Activated CD8-positive, alpha-beta memory T cell treated with anti-CD3 and anti-CD28 coated beads, Interleukin-2, amount 10 ng/mL, durations not matched to agents 7 days and 5 days (primary cell): Measurements from ENCODE around the gene BACH2. TPM values are rescaled to one million over a fixed set of nuclear protein-coding genes. Genes with fewer than 3 reads are reported as not detected.
A peak's percentile ranks its signal among the peaks of the same experiment; 100 is the strongest.
"Not testable (repeated sequence)": the region's sequence is repeated elsewhere in the genome, so short reads cannot be mapped to it uniquely, and the experiment has no call there.

Experiments
- ATAC-seq: fragments of 150-1000 bp; cut with Tn5 transposase; one replicate; pipeline ENCODE4 v1.10.0; 2021; ENCODE audit warnings: moderate library complexity
- CTCF ChIA-PET: fragments of 350-600 bp; sonication (Branson Sonifier 250); formaldehyde crosslinking; loops from one replicate; lab custom pipeline; 2021; ENCODE audit warnings: antibody characterized with exemption; lab: Charles Lee
- DNase-seq: peaks from one replicate; pipeline ENCODE4 v3.0.0-alpha.2; 2020
- H3K27ac Mint-ChIP-seq: one replicate; pipeline ENCODE4 v1.8.0; 2021; ENCODE audit warnings: mild to moderate bottlenecking, mixed read lengths
- H3K27me3 Mint-ChIP-seq: one replicate; pipeline ENCODE4 v1.8.0; 2021; ENCODE audit warnings: mixed read lengths
- H3K36me3 Mint-ChIP-seq: one replicate; pipeline ENCODE4 v1.8.0; 2021; ENCODE audit warnings: mild to moderate bottlenecking, mixed read lengths
- H3K4me1 Mint-ChIP-seq: one replicate; pipeline ENCODE4 v1.8.0; 2021; ENCODE audit warnings: mixed read lengths
- H3K4me3 Mint-ChIP-seq: one replicate; pipeline ENCODE4 v1.8.0; 2021; ENCODE audit warnings: mild to moderate bottlenecking, moderate library complexity, mixed read lengths
- H3K9me3 Mint-ChIP-seq: one replicate; pipeline ENCODE4 v1.8.0; 2022; ENCODE audit warnings: low read depth, mixed read lengths
- total RNA-seq, 2 experiments: library from RNA; stranded (reverse); gene quantifications; one replicate each; pipeline ENCODE4 v1.2.3, GENCODE V29; 2021

The BACH2 gene
- total RNA-seq, 2 experiments from 2014 or later: 21.5 to 22.6 TPM

DNA sequence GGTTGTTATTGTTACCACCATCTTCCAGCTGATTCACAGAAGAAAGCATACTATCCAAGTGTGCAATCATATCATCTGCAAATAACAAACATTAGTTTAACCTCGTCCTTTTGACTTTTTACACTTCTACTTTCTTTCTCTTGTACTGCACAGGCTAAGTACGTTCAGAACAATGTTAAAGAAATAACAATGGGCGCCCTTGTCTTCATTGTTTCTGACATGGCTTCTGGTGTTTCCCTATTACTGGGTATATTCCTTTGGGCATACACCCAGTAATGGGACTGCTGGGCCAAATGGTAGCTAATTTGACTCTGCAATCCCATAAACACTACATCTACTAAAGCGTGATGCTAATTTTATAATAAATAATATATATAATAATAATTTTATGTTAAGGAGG, 255.7 kb downstream of the BACH2 start:
- peaks cover 18% of the 10 kb centered on the region for H3K4me1 Mint-ChIP-seq
- peaks cover 9% of the 10 kb centered on the region for H3K36me3 Mint-ChIP-seq
- no peak overlapping the region for H3K4me3 Mint-ChIP-seq
- ATAC-seq: no peak
- no peaks in the 10 kb centered on the region for H3K9me3 Mint-ChIP-seq
- DNase-seq: no peak
- CTCF ChIA-PET: no interaction called here
- H3K27me3 Mint-ChIP-seq: no peaks in the 10 kb centered on the region
- H3K27ac Mint-ChIP-seq: no peak overlapping the region

DNA sequence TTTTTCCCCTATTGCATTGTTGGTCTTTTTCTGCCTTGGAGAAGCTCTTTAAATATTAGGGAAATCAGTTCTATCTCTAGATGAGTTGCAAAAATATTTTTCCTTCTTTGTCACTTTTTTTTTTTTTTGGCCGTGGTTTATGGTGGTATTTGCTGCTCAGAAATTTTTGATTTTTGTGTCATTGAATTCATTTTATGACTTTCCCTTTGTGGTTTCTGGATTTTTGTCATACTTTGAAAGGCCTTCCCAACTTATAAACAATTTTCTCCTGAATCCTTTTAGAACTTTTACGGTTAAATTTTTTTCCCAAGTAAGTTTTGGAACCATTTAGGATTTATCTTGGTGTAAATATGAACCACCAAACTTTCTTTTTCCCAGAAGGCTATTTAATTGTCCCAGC, 256.7 kb downstream of the BACH2 start:
- Mint-ChIP-seq H3K36me3 (peaks cover 11% of the 10 kb centered on the region), H3K4me1 (peaks cover 20% of the 10 kb centered on the region), H3K4me3 (no peak overlapping the region), H3K9me3 (no peaks in the 10 kb centered on the region), H3K27me3 (no peaks in the 10 kb centered on the region), H3K27ac (no peak overlapping the region)
- ATAC-seq (no peak), DNase-seq (no peak)
- CTCF ChIA-PET: no interaction called here

DNA sequence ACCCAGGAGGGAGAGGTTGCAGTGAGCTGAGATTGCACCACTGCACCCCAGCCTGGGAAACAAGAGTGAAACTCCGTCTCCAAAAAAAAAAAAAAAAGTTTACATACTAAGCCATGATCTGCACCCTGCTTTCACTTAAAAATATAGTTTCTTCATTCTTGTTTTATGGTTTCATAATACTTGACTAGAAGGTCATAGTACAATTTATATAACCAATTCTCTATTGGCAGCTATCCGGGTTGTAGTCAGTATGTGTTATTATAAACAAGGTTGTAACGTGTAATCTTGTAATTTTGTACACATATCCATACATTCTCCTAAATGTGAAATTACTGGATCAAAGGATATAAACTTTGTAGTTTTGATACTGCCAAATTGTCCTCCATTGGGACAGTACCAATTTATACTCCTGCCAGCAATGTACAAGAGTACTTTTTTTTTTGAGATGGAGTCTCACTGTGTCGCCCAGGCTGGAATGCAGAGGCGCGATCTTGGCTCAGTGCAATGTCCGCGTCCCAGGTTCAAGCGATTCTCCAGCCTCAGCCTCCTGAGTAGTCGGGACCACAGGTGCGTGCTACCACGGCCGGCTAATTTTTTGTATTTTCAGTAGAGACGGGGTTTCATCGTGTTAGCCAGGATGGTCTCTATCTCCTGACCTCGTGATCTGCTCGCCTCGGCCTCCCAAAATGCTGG, 257.5 kb downstream of the BACH2 start:
- ATAC-seq (no peak), DNase-seq (no peak)
- Mint-ChIP-seq H3K4me1 (peaks cover 20% of the 10 kb centered on the region), H3K27ac (no peak overlapping the region), H3K27me3 (no peaks in the 10 kb centered on the region), H3K4me3 (no peak overlapping the region), H3K36me3 (peaks cover 11% of the 10 kb centered on the region), H3K9me3 (no peaks in the 10 kb centered on the region)
- CTCF ChIA-PET: no interaction called here

DNA sequence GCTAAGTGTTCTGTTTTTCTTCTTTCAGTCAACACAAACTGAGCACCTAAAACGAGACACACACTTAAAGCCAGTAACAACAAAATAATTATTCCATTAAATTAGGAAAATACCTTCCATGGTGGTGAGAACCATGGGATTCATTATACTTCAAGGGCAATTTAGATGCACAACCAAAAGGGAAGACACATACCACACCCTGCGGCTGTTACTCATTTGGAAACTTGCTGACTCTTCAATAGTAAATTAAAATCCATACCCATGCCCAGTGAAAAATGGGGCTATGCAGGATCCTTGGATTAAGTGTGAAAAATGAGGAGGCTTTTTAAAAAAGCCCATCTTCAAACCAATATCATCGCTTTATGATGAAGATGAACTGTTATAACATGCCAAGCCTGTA, 259.7 kb downstream of the BACH2 start:
- CTCF ChIA-PET: no interaction called here
- H3K27ac Mint-ChIP-seq: no peak overlapping the region
- ATAC-seq (no peak), DNase-seq (no peak)
- H3K27me3 Mint-ChIP-seq: no peaks in the 10 kb centered on the region
- peaks cover 20% of the 10 kb centered on the region for H3K4me1 Mint-ChIP-seq
- peaks cover 18% of the 10 kb centered on the region for H3K36me3 Mint-ChIP-seq
- H3K9me3 Mint-ChIP-seq: no peaks in the 10 kb centered on the region
- H3K4me3 Mint-ChIP-seq: no peak overlapping the region

DNA sequence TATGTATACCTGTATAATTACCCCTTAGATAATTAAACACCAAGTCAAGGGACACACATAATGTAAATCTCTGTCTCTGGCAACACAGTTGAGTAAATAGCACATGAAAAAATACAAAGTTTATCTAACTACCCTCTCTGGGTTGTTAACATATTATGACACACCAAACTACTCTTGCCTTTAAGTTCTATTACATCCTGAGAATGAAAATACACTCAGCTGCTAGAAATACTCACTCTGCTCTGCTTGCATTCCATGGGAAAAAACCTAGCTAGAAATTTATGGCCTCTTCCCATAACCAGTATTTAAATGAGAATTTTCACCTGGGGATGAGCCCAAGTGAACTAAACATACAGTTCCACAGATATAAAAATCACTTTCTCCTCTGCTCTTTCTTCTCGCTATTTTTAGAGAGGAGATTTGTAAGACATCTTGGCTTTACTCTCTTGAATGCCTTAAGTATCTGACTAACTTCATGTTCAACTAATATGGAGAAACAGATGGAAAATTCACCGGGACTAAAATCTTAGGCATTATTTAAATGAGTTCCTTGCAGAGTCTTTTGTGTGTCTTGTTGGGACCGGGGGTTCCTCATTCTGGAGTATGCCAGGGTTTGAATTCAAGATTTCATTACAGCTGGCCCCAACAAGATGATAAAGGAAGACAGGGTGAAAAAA, 261.5 kb downstream of the BACH2 start:
- H3K9me3 Mint-ChIP-seq: no peaks in the 10 kb centered on the region
- ATAC-seq (no peak), DNase-seq (no peak)
- peaks cover 22% of the 10 kb centered on the region for H3K4me1 Mint-ChIP-seq
- H3K4me3 Mint-ChIP-seq: no peak overlapping the region
- CTCF ChIA-PET: interaction anchor here (1.6 kb wide), 1 partner anchor 11 kb away, joined by 4 read pairs; no protein-coding TSS in a partner anchor
- H3K27ac Mint-ChIP-seq: no peak overlapping the region
- peaks cover 19% of the 10 kb centered on the region for H3K36me3 Mint-ChIP-seq
- no peaks in the 10 kb centered on the region for H3K27me3 Mint-ChIP-seq

DNA sequence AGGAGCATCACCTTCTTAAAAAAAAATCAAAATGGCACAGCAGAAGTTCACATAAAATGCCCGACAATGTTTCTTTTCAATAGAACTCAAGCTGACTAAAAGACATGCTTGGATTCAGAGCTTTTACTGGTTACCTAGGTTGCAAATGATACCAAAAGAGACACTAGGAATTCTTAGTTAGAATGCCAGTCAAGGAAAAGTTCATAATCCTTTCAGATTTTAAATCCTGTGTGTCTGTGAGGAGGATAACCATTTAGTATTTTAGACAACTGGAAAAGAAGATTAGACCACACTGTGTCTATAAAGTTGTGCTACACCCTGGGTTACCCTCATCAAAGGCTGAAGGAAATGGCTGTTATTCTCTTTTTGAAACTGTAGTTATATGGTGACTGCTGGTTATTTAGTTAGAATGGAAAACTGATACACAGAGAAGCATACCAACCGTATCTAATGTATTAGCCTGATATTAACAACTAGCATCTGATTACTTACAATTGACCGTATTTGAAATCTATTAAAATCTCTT, 262.8 kb downstream of the BACH2 start:
- ATAC-seq: no peak
- Mint-ChIP-seq H3K4me1 (peaks cover 36% of the 10 kb centered on the region), H3K27me3 (no peaks in the 10 kb centered on the region), H3K4me3 (no peak overlapping the region), H3K9me3 (no peaks in the 10 kb centered on the region), H3K36me3 (peaks cover 20% of the 10 kb centered on the region), H3K27ac (no peak overlapping the region)
- no peak for DNase-seq
- CTCF ChIA-PET: interaction anchor here (1.6 kb wide), 1 partner anchor 12 kb away, joined by 4 read pairs; no protein-coding TSS in a partner anchor

DNA sequence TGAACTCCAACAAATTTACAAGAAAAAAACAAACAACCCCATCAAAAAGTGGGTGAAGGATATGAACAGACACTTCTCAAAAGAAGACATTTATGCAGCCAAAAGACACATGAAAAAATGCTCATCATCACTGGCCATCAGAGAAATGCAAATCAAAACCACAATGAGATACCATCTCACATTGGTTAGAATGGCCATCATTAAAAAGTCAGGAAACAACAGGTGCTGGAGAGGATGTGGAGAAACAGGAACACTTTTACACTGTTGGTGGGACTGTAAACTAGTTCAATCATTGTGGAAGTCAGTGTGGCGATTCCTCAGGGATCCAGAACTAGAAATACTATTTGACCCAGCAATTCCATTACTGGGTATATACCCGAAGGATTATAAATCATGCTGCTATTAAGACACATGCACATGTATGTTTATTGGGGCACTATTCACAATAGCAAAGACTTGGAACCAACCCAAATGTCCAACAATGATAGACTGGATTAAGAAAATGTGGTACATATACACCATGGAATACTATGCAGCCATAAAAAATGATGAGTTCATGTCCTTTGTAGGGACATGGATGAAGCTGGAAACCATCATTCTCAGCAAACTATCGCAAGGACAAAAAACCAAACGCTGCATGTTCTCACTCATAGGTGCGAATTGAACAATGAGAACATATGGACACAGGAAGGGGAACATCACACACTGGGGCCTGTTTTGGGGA, 264.0 kb downstream of the BACH2 start:
- H3K9me3 Mint-ChIP-seq, H3K27ac Mint-ChIP-seq, CTCF ChIA-PET, H3K4me3 Mint-ChIP-seq, H3K27me3 Mint-ChIP-seq, ATAC-seq, DNase-seq: not testable (repeated sequence)
- Mint-ChIP-seq H3K36me3 (peaks cover 17% of the 10 kb centered on the region), H3K4me1 (peaks cover 46% of the 10 kb centered on the region)

DNA sequence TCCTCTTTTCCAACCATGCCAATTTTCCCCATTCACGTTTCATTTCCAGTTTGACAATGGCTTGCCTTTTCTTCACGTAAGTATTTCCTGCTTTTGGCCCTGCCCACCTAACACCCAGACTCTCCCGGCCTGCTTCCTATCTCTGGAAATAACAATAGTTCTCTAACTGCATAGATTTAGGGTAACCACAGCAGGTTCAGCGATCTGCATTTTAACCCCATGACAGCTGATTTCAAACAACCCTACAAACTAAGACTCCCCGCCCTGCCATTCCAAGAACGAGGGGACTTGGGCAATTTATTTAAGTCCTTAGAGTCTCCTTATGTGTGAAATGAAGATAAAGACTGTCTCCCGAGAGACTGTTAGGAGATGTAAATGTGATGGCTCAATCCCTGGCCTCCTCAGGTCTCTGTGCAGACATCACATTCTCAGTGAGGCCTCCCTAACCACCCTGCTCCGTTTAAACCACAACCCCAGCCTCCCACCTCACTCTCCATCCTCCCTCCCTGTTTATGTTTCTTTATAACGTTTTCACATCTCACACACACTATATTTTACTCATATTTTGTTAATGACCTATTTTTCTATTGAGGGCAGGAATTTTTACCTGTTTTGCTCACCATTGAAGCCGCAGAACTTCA, 267.5 kb downstream of the BACH2 start:
- H3K9me3 Mint-ChIP-seq: no peaks in the 10 kb centered on the region
- ATAC-seq (peak; percentile 21), DNase-seq (no peak)
- CTCF ChIA-PET: interaction anchor here (1.1 kb wide), 1 partner anchor 19 kb away, joined by 4 read pairs; no protein-coding TSS in a partner anchor
- H3K4me1 Mint-ChIP-seq: peaks cover 54% of the 10 kb centered on the region
- peak overlapping the region; percentile 52 for H3K27ac Mint-ChIP-seq
- H3K36me3 Mint-ChIP-seq: peaks cover 21% of the 10 kb centered on the region
- peak overlapping the region; percentile 7 for H3K4me3 Mint-ChIP-seq
- no peaks in the 10 kb centered on the region for H3K27me3 Mint-ChIP-seq

DNA sequence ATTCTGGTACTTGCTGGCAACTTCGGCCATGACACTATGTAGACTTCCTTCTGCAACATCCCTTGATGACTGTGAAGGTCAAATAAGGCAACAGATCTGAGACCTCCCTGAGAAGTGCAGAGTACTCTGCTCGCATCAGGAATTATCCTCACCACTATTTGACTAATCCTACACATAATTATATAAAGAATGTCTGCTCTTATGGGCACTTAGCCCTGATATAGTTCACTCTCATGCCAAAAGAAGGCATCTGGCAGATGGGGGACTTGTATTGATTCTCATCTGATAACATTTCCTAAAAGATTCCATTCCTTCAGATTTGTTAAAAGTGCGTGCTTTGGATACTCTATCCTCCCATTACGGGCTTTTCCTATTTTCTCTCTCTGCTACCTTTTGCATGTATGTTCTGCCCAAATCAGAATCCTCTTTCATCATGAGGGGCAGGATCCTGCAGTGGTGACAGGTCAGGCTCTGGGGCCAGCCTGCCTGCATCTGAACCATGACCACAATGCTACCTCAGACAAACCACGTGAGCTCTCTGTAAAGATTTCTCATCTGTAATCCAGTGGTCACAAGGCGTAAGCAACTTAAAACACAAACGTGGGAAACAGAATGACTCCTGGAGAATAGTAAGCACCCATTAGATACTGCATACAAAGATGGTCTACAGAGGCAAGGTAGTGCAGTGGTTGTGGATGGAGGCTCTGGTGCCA, 268.4 kb downstream of the BACH2 start:
- Mint-ChIP-seq H3K9me3 (no peaks in the 10 kb centered on the region), H3K27me3 (no peaks in the 10 kb centered on the region), H3K4me1 (peaks cover 55% of the 10 kb centered on the region), H3K4me3 (no peak overlapping the region), H3K27ac (no peak overlapping the region), H3K36me3 (peaks cover 24% of the 10 kb centered on the region)
- CTCF ChIA-PET: interaction anchor here (1.1 kb wide), 1 partner anchor 20 kb away, joined by 4 read pairs; no protein-coding TSS in a partner anchor
- peak; percentile 64 for ATAC-seq
- DNase-seq: peak; percentile 76

DNA sequence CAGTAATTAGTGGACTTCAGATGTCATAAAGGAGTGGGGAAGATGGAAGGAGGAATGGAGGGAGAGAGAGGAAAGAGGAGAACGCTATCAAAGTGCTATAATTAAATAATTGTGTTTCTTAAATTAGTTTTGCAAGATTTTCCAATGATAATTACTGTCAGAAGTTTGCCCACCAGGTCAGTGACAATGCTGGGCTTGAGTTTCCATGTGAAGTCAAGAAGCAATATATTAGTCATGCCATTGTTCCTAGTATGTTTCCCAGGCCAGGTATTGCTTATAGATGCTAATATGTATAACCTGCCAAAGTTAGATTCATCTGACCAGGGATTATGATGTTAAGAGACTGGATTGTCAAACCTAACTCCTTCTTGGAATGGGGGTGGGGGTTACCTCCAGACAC, 270.4 kb downstream of the BACH2 start:
- CTCF ChIA-PET: interaction anchor here (1.8 kb wide), 1 partner anchor 17 kb away, joined by 4 read pairs; no protein-coding TSS in a partner anchor
- DNase-seq: no peak
- Mint-ChIP-seq H3K4me1 (peaks cover 58% of the 10 kb centered on the region), H3K36me3 (peaks cover 24% of the 10 kb centered on the region), H3K4me3 (peak overlapping the region; percentile 0), H3K9me3 (no peaks in the 10 kb centered on the region), H3K27ac (peak overlapping the region; percentile 61), H3K27me3 (no peaks in the 10 kb centered on the region)
- ATAC-seq: no peak

DNA sequence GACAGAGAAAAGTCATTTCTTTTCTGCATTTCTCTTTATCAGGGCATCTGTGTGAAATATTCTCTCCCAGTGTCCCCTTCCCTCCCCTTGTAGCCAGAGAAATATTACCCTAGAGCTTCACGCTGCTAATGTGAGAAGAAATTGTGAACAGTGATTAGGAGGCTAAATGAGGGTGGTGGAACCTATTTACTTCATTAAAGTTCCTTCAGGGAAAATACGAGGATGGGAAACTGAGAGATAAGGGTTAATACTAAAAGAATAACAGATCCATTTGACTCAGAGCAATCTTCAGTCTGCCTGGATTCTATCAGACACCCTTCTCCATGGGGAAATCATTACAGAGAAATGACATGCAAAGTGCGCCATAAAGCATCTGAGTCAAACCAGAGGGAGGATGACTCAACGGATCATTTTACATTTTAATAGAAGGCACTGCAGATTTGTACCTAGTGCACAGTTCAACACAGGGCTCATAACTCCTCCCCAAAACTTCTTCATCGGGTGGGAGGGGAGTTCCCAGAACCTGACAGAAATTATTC, 271.1 kb downstream of the BACH2 start:
- Mint-ChIP-seq H3K9me3 (no peaks in the 10 kb centered on the region), H3K27ac (peak overlapping the region; percentile 61), H3K36me3 (peaks cover 25% of the 10 kb centered on the region), H3K4me1 (peaks cover 58% of the 10 kb centered on the region), H3K4me3 (peak overlapping the region; percentile 0), H3K27me3 (no peaks in the 10 kb centered on the region)
- CTCF ChIA-PET: no interaction called here
- ATAC-seq: peak; percentile 73
- DNase-seq: no peak

DNA sequence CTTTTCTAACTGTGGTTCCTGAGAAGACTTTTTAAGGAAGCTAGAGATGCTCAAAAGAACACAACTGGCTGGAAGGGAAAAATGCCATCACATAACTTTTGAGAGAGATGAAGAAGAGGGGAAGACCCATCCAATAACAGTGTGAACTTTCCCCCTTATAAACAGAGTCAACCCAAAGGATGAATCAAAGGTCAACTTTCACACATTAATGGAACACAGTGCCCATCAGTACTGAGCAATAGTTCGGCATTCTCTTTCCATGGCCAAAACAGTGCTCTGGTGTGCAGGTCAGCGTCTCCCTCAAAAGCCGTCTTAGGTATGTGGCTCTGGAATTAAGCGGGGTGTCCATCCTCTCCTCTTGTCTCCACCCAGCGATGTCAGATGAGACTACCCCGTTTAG, 272.0 kb downstream of the BACH2 start:
- no peaks in the 10 kb centered on the region for H3K27me3 Mint-ChIP-seq
- peaks cover 22% of the 10 kb centered on the region for H3K36me3 Mint-ChIP-seq
- CTCF ChIA-PET: no interaction called here

More for the DNA sequence above, 272.0 kb downstream of the BACH2 start:
- DNase-seq: no peak
- Mint-ChIP-seq H3K4me3 (no peak overlapping the region), H3K4me1 (peaks cover 50% of the 10 kb centered on the region), H3K9me3 (no peaks in the 10 kb centered on the region), H3K27ac (no peak overlapping the region)
- ATAC-seq: no peak
